Natural killer cell treated with Interleukin-12 subunit alpha and Interleukin-12 subunit beta and Interleukin-15 and Interleukin-18, amount 100 ng/mL, for 72 hours (primary cell): ENCODE measurements around the gene ALMS1. TPM values are rescaled to one million over a fixed set of nuclear protein-coding genes. Genes with fewer than 3 reads are reported as not detected.
"Not testable (repeated sequence)": the region's sequence is repeated elsewhere in the genome, so short reads cannot be mapped to it uniquely, and the experiment has no call there.

Experiments
- ATAC-seq, 2 donors: fragments of 150-1000 bp; cut with Tn5 transposase in 1 of 2; sonication (Bioruptor Pico), chemical (Tn5 transposase) in 1 of 2; 2 replicates each; pipeline ENCODE4 v1.10.0; 2021
- DNase-seq: peaks from one replicate; pipeline ENCODE4 v3.0.0; 2022; ENCODE audit warnings: low spot score
- H3K27ac Mint-ChIP-seq, 2 donors: 1 replicate in 1 of 2; 2 replicates in 1 of 2; pipeline ENCODE4 v1.8.0; 2022; ENCODE audit warnings: mixed read lengths in 2 of 2, mild to moderate bottlenecking in 1 of 2, moderate library complexity in 1 of 2
- H3K27me3 Mint-ChIP-seq, 2 donors: 1 replicate in 1 of 2; 2 replicates in 1 of 2; pipeline ENCODE4 v1.8.0; 2022; ENCODE audit warnings: mixed read lengths in 2 of 2
- H3K36me3 Mint-ChIP-seq: one replicate; pipeline ENCODE4 v1.8.0; 2022; ENCODE audit warnings: mixed read lengths
- H3K4me1 Mint-ChIP-seq, 2 donors: 1 replicate in 1 of 2; 2 replicates in 1 of 2; pipeline ENCODE4 v1.8.0; 2022; ENCODE audit warnings: low read depth in 2 of 2, mixed read lengths in 2 of 2, mild to moderate bottlenecking in 1 of 2
- H3K4me3 Mint-ChIP-seq: one replicate; pipeline ENCODE4 v1.8.0; 2022; ENCODE audit warnings: mixed read lengths
- H3K9me3 Mint-ChIP-seq: 2 replicates; pipeline ENCODE4 v1.8.0; 2022; ENCODE audit warnings: mixed read lengths
- total RNA-seq, 2 donors: library from RNA; stranded (reverse); gene quantifications; one replicate each; pipeline ENCODE4 v1.2.3, GENCODE V29; 2022

ALMS1 gene
- total RNA-seq, 2 donors from 2014 or later: 20.4 to 29.0 TPM

GRCh38 chr2:73588177-73588576, 202.5 kb downstream of the ALMS1 start:
- Mint-ChIP-seq H3K4me3 (no peak overlapping the region), H3K27me3 (no peaks in the 10 kb centered on the region), H3K27ac (no peak overlapping the region), H3K36me3 (peaks cover 12% of the 10 kb centered on the region), H3K9me3 (peaks cover 4% of the 10 kb centered on the region), H3K4me1 (no peaks in the 10 kb centered on the region)
- DNase-seq (no peak), ATAC-seq (no peak)

- Mint-ChIP-seq H3K27ac (no peak overlapping the region), H3K4me1 (peaks cover 0 to 4% of the 10 kb centered on the region in 2 donors), H3K9me3 (no peaks in the 10 kb centered on the region), H3K4me3 (no peak overlapping the region), H3K36me3 (peaks cover 7% of the 10 kb centered on the region), H3K27me3 (no peaks in the 10 kb centered on the region)
- DNase-seq: no peak
- ATAC-seq: no peak
Measured at GRCh38 chr2:73593680-73594079, 208.0 kb downstream of the ALMS1 start.

GRCh38 chr2:73594251-73594650, 208.6 kb downstream of the ALMS1 start:
- no peak for ATAC-seq
- Mint-ChIP-seq H3K4me1 (peaks cover 0 to 4% of the 10 kb centered on the region in 2 donors), H3K27me3 (no peaks in the 10 kb centered on the region), H3K36me3 (peaks cover 7% of the 10 kb centered on the region), H3K9me3 (no peaks in the 10 kb centered on the region), H3K4me3 (no peak overlapping the region), H3K27ac (no peak overlapping the region)
- DNase-seq: no peak

- DNase-seq (no peak), ATAC-seq (no peak)
- H3K36me3 Mint-ChIP-seq: no peaks in the 10 kb centered on the region
- H3K4me1 Mint-ChIP-seq: peaks cover 3 to 4% of the 10 kb centered on the region in 2 donors
- no peaks in the 10 kb centered on the region for H3K27me3 Mint-ChIP-seq
- H3K27ac Mint-ChIP-seq: no peak overlapping the region
- no peaks in the 10 kb centered on the region for H3K9me3 Mint-ChIP-seq
- no peak overlapping the region for H3K4me3 Mint-ChIP-seq
Measured at GRCh38 chr2:73601780-73602179, 216.1 kb downstream of the ALMS1 start.

DNA sequence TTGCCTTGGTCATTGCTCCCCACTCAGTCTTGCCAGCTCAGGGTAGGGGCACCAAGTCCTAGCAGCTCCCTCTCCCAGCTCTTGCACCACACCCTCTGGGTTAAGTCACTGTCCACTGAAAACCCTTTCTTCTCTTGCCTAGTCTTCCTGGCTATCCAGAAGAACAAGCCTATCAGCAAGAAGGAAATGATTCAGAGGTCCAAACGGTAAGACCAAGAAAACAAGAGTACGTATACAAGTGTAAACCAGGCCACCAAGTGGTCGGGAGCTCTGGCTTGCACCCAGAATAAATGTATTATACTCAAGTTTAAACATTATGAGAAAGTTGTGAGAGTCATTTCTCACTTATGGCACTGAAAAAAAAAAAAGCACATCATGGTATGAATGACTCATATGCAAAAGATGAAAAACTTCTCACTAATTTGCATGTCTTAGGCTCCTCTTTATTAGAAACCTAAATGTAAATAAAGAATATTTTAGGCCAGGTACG, 217.5 kb downstream of the ALMS1 start:
- ATAC-seq: peak; percentile 69 to 89

DNA sequence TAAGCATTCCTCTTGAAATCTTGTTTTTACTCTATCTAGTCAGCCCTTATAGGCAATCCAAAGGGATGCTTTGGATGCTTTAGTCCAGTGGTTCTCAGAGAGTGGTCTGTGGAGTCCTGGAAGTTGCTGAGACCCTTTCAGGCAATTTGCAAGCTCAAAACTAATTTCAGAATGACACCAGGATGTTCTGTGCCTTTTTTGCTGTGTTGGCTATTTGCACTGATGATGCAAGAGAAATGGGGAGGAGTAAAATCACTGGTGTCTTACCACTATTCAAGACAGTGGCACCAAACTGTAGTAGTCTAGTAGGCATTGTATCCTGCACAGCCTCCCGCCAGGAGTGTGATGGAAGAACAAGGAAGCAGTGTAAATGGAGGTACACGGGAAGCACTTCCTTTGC, 219.0 kb downstream of the ALMS1 start:
- DNase-seq, H3K9me3 Mint-ChIP-seq, H3K27ac Mint-ChIP-seq, H3K36me3 Mint-ChIP-seq, H3K27me3 Mint-ChIP-seq, H3K4me1 Mint-ChIP-seq, ATAC-seq, H3K4me3 Mint-ChIP-seq: not testable (repeated sequence)

More for the DNA sequence above, 217.5 kb downstream of the ALMS1 start:
- H3K27me3 Mint-ChIP-seq, H3K4me1 Mint-ChIP-seq, H3K36me3 Mint-ChIP-seq, H3K4me3 Mint-ChIP-seq, DNase-seq, H3K9me3 Mint-ChIP-seq: not testable (repeated sequence)
- H3K27ac Mint-ChIP-seq: peak overlapping the region in 1 of 2 donors; percentile 56

DNA sequence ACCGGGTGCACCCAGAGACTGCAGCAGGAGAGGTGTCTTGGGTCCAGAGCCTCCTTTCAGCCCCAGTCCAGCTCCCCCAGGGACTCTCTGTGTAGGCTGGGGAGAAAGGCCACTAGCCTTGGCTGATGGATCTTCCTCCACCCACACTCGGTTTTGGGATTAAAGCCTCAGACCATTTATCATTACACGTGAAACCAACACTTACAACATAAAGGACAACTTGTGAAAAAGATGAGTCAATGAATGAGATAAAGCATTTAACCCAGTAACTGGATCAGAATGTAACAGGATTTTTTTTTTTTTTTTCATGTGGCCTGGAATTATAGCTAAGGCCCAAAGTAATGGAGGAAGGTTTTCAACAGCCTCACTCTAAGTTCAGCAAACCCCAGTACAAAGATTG, 224.5 kb downstream of the ALMS1 start:
- peaks cover 6% of the 10 kb centered on the region in 2 donors for H3K4me1 Mint-ChIP-seq
- no peaks in the 10 kb centered on the region for H3K27me3 Mint-ChIP-seq
- ATAC-seq (no peak), DNase-seq (no peak)
- no peaks in the 10 kb centered on the region for H3K9me3 Mint-ChIP-seq
- no peak overlapping the region for H3K4me3 Mint-ChIP-seq
- H3K36me3 Mint-ChIP-seq: no peaks in the 10 kb centered on the region
- H3K27ac Mint-ChIP-seq: no peak overlapping the region

- Mint-ChIP-seq H3K36me3 (no peaks in the 10 kb centered on the region), H3K4me3 (no peak overlapping the region), H3K27me3 (no peaks in the 10 kb centered on the region), H3K9me3 (no peaks in the 10 kb centered on the region), H3K27ac (no peak overlapping the region), H3K4me1 (peaks cover 6% of the 10 kb centered on the region in 2 donors)
- ATAC-seq (peak in 1 of 2 donors; percentile 34), DNase-seq (no peak)
Measured at GRCh38 chr2:73611193-73611592, 225.6 kb downstream of the ALMS1 start.

DNA sequence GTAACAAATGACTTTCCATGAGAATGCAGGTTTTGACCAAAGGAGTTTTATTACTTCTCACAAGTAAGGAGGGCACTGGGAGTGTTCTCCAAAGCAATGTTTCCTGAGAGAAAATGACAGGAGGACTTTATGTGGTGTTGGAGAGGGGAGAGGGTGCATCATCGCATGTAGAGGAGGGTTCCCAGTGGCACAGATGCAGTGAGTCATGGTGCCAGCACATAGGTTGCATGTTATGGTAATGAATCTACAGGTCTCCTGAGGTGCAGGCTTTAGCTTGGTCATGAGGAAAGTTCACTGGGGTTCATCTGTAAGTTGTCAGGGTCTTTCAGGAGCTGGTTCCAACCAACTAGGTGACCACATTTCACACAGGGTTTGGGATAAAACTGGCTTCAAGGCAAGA, 226.2 kb downstream of the ALMS1 start:
- Mint-ChIP-seq H3K4me3 (no peak overlapping the region), H3K27ac (no peak overlapping the region), H3K27me3 (no peaks in the 10 kb centered on the region), H3K4me1 (peaks cover 6% of the 10 kb centered on the region in 2 donors), H3K9me3 (no peaks in the 10 kb centered on the region), H3K36me3 (no peaks in the 10 kb centered on the region)
- no peak for ATAC-seq
- DNase-seq: no peak

GRCh38 chr2:73614105-73614504, 228.5 kb downstream of the ALMS1 start:
- peak in 1 of 2 donors; percentile 43 for ATAC-seq
- H3K9me3 Mint-ChIP-seq: no peaks in the 10 kb centered on the region
- H3K36me3 Mint-ChIP-seq: no peaks in the 10 kb centered on the region
- H3K27ac Mint-ChIP-seq: no peak overlapping the region
- H3K27me3 Mint-ChIP-seq: no peaks in the 10 kb centered on the region
- H3K4me3 Mint-ChIP-seq: no peak overlapping the region
- peaks cover 6% of the 10 kb centered on the region in 2 donors for H3K4me1 Mint-ChIP-seq
- no peak for DNase-seq

DNA sequence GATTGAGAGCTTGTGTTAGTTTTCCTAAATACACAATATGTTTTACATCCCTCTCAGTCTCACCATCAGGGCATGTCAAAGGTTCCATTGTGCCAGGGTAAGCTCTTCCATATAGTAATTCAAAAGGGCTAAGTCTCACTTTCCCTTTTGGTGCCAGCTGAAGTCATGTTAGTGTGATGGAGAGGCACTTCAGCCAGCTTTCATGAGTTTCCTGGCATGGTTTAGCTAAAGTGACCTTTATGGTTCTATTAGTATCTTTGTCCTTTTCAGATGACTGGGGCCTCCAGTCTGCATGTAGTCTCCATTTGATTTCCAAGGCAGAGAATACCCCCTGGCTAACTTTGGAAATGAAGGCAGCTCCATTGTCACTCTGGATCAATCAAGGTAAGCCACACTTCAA, 229.4 kb downstream of the ALMS1 start:
- DNase-seq: no peak
- peaks cover 6% of the 10 kb centered on the region in 2 donors for H3K4me1 Mint-ChIP-seq
- no peaks in the 10 kb centered on the region for H3K36me3 Mint-ChIP-seq
- H3K4me3 Mint-ChIP-seq: no peak overlapping the region
- H3K9me3 Mint-ChIP-seq: no peaks in the 10 kb centered on the region
- H3K27me3 Mint-ChIP-seq: no peaks in the 10 kb centered on the region
- no peak overlapping the region for H3K27ac Mint-ChIP-seq
- ATAC-seq: no peak

GRCh38 chr2:73619925-73620324, 234.3 kb downstream of the ALMS1 start:
- not testable (repeated sequence) for H3K9me3 Mint-ChIP-seq, H3K4me1 Mint-ChIP-seq, H3K36me3 Mint-ChIP-seq, DNase-seq, H3K27ac Mint-ChIP-seq, ATAC-seq, H3K4me3 Mint-ChIP-seq
- H3K27me3 Mint-ChIP-seq: peaks cover 0 to 11% of the 10 kb centered on the region in 2 donors

DNA sequence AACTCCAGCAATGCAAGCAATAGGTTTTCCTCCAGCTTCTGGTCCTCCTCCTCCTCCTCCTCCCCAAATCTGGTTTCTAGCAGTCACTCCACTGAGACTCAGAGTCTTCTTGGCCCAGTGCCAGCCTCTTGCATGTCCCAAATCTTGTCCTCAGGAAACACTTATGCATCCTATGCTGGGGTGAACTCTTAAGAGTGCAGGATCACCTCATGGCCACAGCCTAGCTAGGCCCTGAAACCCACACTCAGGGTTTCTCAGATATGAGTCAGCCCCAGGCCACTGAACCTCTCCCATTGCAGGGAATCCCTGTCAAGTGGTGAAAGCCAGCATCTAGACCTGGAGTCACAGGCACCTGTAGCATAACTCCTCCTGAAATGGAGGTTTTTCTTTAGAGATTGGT, 238.4 kb downstream of the ALMS1 start:
- H3K36me3 Mint-ChIP-seq, DNase-seq, H3K9me3 Mint-ChIP-seq, H3K4me3 Mint-ChIP-seq, H3K4me1 Mint-ChIP-seq, ATAC-seq, H3K27ac Mint-ChIP-seq: not testable (repeated sequence)
- peaks cover 12 to 14% of the 10 kb centered on the region in 2 donors for H3K27me3 Mint-ChIP-seq

DNA sequence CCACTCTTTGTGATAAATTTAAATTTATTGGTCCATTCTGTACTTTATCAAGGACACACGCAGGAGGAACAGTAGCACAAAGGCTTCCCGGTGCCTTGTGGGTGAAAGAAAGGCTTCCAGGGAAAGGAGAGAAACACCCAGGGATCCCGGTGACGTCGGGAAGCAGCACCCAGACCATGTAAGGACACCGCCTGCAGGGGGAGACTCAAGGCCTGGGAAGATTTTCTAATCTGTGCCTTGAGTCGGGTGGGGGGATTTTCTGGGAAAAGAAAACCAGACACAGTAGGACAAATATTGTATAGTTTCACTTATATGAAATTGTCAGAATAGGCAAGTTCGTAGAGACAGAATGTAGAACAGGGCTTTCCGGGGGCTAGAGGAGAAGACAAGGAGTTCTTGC, 239.0 kb downstream of the ALMS1 start:
- ATAC-seq, H3K27ac Mint-ChIP-seq, H3K4me1 Mint-ChIP-seq, DNase-seq, H3K36me3 Mint-ChIP-seq, H3K4me3 Mint-ChIP-seq, H3K9me3 Mint-ChIP-seq: not testable (repeated sequence)
- peaks cover 12 to 14% of the 10 kb centered on the region in 2 donors for H3K27me3 Mint-ChIP-seq

DNA sequence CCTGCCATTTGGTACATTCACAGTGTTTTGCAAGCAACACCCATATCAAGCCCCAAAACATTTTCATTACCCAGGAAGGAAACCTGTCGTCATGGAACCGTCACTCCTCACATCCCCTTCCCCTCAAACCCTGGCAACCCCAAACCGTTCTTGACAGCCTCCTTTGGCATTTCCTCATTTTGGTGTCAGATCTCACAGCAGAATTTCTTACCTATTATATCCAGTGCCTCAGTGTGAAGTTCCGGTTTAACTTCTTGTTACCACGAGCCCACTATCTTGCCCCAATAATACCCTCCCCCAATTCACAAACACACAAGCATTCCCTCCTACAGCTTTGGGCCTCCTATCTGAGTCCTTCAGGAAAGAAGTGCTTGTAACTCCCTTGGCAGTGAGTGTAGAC, 240.6 kb downstream of the ALMS1 start:
- not testable (repeated sequence) for H3K36me3 Mint-ChIP-seq, H3K4me1 Mint-ChIP-seq, H3K4me3 Mint-ChIP-seq, H3K9me3 Mint-ChIP-seq, ATAC-seq, H3K27ac Mint-ChIP-seq, DNase-seq
- peaks cover 16 to 18% of the 10 kb centered on the region in 2 donors for H3K27me3 Mint-ChIP-seq
